GM10248 (cell line): ENCODE results near the gene RBBP5.

Experiments
- CTCF ChIA-PET: fragments of 300-600 bp; sonication (Branson Sonifier 250); formaldehyde crosslinking; extraction: SDS; loops from one replicate; lab custom pipeline; 2021; ENCODE audit warnings: antibody characterized with exemption; lab: Yijun Ruan, JAX
- POLR2A ChIA-PET: fragments of 350-650 bp; sonication (Branson Sonifier 250); formaldehyde crosslinking; extraction: SDS; loops from one replicate; lab custom pipeline; 2020; ENCODE audit warnings: antibody characterized with exemption; lab: Yijun Ruan, JAX
- DNase-seq: peaks from one replicate; pipeline ENCODE4 v3.0.0; 2012; ENCODE audit errors: extremely low spot score
- TF ChIP-seq, protein P1 (sequence below): IDR thresholded peaks from 2 replicates; pipeline ENCODE4 v1.5.1; 2012; ENCODE audit warnings: mild to moderate bottlenecking, low read depth; ENCODE audit errors: extremely low read depth, missing control alignments, control extremely low read depth

The RBBP5 gene

GRCh38 chr1:205045146-205045545, 76.6 kb downstream of the RBBP5 start:
- POLR2A ChIA-PET = no interaction called here
- TF ChIP-seq, protein P1, sequence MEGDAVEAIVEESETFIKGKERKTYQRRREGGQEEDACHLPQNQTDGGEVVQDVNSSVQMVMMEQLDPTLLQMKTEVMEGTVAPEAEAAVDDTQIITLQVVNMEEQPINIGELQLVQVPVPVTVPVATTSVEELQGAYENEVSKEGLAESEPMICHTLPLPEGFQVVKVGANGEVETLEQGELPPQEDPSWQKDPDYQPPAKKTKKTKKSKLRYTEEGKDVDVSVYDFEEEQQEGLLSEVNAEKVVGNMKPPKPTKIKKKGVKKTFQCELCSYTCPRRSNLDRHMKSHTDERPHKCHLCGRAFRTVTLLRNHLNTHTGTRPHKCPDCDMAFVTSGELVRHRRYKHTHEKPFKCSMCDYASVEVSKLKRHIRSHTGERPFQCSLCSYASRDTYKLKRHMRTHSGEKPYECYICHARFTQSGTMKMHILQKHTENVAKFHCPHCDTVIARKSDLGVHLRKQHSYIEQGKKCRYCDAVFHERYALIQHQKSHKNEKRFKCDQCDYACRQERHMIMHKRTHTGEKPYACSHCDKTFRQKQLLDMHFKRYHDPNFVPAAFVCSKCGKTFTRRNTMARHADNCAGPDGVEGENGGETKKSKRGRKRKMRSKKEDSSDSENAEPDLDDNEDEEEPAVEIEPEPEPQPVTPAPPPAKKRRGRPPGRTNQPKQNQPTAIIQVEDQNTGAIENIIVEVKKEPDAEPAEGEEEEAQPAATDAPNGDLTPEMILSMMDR = no peak
- no peak for DNase-seq
- CTCF ChIA-PET = no interaction called here

DNA sequence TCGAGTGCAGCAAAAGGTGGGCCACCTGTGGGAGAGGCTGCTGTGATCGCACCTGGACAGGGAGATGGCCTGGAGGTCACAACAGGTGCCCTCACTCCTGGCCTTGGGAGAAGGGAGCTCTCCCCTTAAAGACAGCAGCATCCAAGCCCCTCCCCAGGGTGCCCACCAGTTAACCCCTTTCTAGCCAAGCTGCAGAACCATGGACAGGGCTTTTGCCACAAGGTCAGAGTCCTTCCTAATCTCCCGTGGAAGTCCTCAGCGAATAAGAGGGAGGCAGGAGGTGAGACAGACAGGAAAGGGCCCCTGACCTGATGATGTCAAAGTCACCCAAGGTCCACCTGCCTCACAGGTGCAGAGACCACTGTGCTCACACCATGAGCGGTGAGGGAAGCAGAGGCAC, 77.0 kb downstream of the RBBP5 start:
- ChIA-PET POLR2A (no interaction called here), CTCF (no interaction called here)
- no peak for DNase-seq
- TF ChIP-seq, protein P1 = no peak

- DNase-seq = no peak
- POLR2A ChIA-PET = no interaction called here
- TF ChIP-seq, protein P1 = no peak
- CTCF ChIA-PET = no interaction called here
These were observed 77.9 kb downstream of the RBBP5 start for GRCh38 chr1:205043866-205044265.

- no peak for DNase-seq
- CTCF ChIA-PET = no interaction called here
- POLR2A ChIA-PET = no interaction called here
- TF ChIP-seq, protein P1 = no peak
These were observed 78.6 kb downstream of the RBBP5 start, which contains the start of gene CNTN2 for GRCh38 chr1:205042911-205043806. Gene CNTN2, plus strand, starts transcription at chr1:205043212. Its CDS starts 9,974 bp downstream, at chr1:205053186.

- ChIA-PET CTCF (interaction anchor here (2.4 kb wide), 1 partner anchor 19 kb away, joined by 10 read pairs; no protein-coding TSS in a partner anchor), POLR2A (interaction anchor here (0.6 kb wide), 1 partner anchor 10 kb away, joined by 3 read pairs; no protein-coding TSS in a partner anchor)
- DNase-seq = no peak
- TF ChIP-seq, protein P1 = no peak
These were observed 79.5 kb downstream of the RBBP5 start for GRCh38 chr1:205041998-205042910.
